WI38 (cell line): ENCODE data around the gene NUTM1.
"Not testable (repeated sequence)": the region's sequence is repeated elsewhere in the genome, so short reads cannot be mapped to it uniquely, and the experiment has no call there.

Experiments used
- H3K4me3 ChIP-seq: 2 replicates; pipeline ENCODE4 v1.5.1; 2011; ENCODE audit warnings: low read depth, mild to moderate bottlenecking, control low read depth, low read length
- TF ChIP-seq, protein P1 (sequence below): IDR thresholded peaks from 2 replicates; pipeline ENCODE4 v1.5.1; 2012; ENCODE audit warnings: low read depth, mild to moderate bottlenecking, control low read depth, low read length

NUTM1 gene

DNA sequence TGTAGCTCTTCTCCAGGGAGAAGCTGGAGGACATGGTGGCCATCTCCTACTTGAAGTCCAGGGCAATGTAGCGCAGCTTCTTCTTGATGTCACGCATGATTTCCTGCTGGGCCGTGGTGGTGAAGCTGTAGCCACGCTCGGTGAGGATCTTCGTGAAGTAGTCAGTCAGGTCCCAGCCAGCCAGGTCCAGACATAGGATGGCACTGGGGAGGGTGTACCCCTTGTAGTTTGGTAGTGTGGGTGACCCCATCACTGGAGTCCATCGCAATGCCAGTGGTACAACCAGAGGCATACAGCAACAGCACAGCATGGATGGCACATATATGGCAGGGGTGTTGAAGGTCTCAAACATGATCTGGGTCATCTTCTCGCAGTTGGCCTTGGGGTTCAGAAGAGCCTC is 30.8 kb downstream of the NUTM1 start:
- no peak overlapping the region for H3K4me3 ChIP-seq
- TF ChIP-seq, protein P1, sequence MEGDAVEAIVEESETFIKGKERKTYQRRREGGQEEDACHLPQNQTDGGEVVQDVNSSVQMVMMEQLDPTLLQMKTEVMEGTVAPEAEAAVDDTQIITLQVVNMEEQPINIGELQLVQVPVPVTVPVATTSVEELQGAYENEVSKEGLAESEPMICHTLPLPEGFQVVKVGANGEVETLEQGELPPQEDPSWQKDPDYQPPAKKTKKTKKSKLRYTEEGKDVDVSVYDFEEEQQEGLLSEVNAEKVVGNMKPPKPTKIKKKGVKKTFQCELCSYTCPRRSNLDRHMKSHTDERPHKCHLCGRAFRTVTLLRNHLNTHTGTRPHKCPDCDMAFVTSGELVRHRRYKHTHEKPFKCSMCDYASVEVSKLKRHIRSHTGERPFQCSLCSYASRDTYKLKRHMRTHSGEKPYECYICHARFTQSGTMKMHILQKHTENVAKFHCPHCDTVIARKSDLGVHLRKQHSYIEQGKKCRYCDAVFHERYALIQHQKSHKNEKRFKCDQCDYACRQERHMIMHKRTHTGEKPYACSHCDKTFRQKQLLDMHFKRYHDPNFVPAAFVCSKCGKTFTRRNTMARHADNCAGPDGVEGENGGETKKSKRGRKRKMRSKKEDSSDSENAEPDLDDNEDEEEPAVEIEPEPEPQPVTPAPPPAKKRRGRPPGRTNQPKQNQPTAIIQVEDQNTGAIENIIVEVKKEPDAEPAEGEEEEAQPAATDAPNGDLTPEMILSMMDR: no peak

DNA sequence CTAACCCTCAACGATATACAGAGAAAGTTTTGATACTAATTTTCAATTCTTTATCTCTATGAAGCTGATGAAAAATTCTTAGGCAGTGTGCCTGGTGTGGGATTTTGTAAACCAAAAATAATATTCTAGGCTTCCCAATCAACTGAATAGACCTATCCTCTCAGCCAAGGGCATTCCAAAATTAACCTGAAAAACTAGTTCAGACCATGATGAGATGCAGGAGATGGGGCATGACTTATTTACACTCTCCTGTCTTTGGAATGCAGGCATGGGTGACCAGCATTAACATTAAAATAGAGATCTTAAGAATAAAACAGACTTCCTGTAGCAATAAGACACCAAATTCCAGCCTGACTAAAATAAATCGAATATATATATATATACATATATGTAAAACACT is 31.7 kb downstream of the NUTM1 start:
- H3K4me3 ChIP-seq: no peak overlapping the region
- TF ChIP-seq, protein P1: no peak

- H3K4me3 ChIP-seq: not testable (repeated sequence)
Measured at GRCh38 chr15:34375541-34375940, 32.4 kb downstream of the NUTM1 start.

DNA sequence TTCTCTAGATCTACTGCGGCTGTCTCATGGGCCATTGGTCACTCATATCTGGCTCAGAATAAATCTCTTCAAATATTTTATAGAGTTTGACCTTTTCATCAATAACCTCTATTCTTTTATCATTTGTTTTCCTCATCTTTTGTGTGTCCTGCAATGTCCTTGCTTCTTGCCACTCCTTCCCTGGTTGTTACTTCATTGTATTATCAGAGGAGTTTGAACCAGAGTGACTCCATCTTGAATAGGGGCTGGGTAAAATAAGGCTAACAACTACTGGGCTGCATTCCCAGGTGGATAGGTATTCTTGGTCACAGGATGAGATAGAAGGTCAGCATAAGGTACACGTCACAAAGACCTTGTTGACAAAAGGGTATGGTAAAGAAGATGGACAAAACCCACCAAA is 33.7 kb downstream of the NUTM1 start:
- TF ChIP-seq, protein P1: no peak
- no peak overlapping the region for H3K4me3 ChIP-seq

DNA sequence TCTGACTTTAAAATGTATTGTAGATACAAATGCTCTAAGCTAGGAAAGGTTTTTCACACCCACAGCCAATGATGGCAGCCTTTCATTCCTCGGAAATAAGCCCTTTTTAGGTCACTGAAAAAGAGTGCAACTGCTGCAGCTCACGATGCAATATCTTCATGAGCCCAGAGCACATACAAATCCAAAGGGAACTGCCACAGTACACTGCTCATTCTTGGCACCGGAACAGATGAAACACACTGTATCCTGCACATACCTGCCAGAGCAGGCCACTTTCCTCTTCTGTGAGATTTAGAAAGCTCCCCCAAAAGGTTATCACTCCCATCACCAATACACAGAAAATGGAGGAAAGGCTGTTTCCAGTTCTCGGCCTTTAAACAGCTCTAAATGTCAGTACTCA is 37.4 kb downstream of the NUTM1 start:
- not testable (repeated sequence) for H3K4me3 ChIP-seq

GRCh38 chr15:34381829-34382521 is 38.9 kb downstream of the NUTM1 start:
- H3K4me3 ChIP-seq: not testable (repeated sequence)

GRCh38 chr15:34389594-34390086 is 46.5 kb downstream of the NUTM1 start:
- H3K4me3 ChIP-seq: not testable (repeated sequence)

DNA sequence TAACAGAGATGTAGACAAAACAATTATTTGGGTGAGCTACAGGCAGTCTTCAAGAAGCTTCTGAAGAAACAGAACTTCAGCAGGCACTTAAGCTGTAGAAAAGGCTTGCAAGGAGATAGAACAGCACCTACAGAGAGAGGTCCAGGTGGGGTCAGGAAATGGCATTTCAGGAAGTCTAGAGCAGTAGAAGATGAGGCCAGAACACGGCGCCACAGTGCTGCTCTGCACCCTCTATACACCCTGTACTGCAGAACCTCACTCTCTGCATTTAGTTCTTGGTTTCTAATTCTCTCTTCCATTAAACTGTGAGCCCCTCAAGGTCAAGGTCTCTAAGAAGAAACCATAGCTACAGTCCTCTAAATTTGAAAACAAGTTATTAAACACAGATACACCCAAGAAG is 49.9 kb downstream of the NUTM1 start:
- H3K4me3 ChIP-seq: not testable (repeated sequence)

- H3K4me3 ChIP-seq: not testable (repeated sequence)
Measured at GRCh38 chr15:34397637-34398259, 54.6 kb downstream of the NUTM1 start.

- not testable (repeated sequence) for H3K4me3 ChIP-seq
Measured at GRCh38 chr15:34403160-34403598, 60.1 kb downstream of the NUTM1 start.

GRCh38 chr15:34403899-34404298 is 60.8 kb downstream of the NUTM1 start:
- H3K4me3 ChIP-seq: not testable (repeated sequence)
